ENCODE measurements around the gene NUDT7. TPM values are rescaled to one million over a fixed set of nuclear protein-coding genes. Genes with fewer than 3 reads are reported as not detected.

The NUDT7 gene
- total RNA-seq, result 10 to 100 TPM in 2 of 4 donors, 1 to 10 TPM in 2; 6.8 to 16.2 (median 11.0) TPM

DNA sequence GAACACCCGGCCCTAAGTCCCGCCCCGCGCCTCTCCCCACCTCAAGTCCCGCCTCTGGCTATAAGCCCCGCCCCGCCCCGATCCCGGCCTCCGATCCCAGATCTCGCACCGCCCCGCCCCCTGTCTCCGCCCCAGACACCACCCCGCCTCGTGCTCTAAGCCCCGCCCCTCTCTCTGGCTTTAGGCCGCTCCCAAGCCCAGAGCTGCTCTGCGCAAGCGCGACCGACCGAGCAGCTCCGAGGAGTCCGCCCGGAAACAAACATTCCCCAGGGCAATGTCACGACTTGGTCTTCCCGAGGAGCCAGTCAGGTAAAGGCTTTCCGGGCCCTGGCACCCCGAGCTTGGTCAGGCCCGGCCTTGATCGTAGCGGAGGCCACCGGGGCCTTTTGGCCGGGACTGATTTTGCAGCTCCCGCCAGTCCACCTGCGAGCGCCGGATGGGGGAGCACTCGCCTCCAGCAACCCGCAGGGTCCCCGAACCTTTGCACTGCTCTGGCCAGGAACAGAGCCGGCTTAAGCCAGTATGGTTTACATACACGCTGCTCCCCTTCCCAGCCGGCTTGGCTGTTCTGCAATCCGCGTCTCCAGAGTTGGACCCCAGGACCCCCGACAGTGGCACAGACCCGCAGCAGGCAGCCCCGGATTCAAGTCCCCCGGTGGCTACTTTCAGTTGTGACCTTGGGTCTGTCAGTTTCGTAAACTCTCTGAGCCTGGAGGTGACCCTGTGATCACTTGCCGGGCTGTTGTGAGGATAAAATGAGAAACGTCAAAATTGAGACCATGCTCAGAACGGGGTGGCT is at the start of gene NUDT7:
Gene NUDT7, plus strand, starts transcription at position 206 of the 799 bp plus-strand sequence. Its CDS starts 69 bp downstream, at position 275.
- Histone ChIP-seq H3K9me3 (no peaks in the 10 kb centered on the region), H3K4me1 (peaks cover 8 to 16% (median 12%) of the 10 kb centered on the region in 4 donors), H3K27ac (replicated peaks in 1 of 4) (peak within 1 kb of the TSS; percentile 82 to 90 (median 88)), H3K4me3 (peak within 1 kb of the TSS; percentile 69 to 87 (median 79)), H3K36me3 (peaks cover 0 to 20% (median 7%) of the 10 kb centered on the region in 4 donors), H3K27me3 (no peaks in the 10 kb centered on the region)
- TF ChIP-seq EP300 (IDR thresholded peaks at IDR 0.05) (no peak), POLR2A (IDR thresholded peaks at IDR 0.05; ENCODE audit: low read depth) (no peak), POLR2AphosphoS5 (IDR thresholded peaks at IDR 0.05) (peak; percentile 89 to 90)
- TF ChIP-seq, protein P1, sequence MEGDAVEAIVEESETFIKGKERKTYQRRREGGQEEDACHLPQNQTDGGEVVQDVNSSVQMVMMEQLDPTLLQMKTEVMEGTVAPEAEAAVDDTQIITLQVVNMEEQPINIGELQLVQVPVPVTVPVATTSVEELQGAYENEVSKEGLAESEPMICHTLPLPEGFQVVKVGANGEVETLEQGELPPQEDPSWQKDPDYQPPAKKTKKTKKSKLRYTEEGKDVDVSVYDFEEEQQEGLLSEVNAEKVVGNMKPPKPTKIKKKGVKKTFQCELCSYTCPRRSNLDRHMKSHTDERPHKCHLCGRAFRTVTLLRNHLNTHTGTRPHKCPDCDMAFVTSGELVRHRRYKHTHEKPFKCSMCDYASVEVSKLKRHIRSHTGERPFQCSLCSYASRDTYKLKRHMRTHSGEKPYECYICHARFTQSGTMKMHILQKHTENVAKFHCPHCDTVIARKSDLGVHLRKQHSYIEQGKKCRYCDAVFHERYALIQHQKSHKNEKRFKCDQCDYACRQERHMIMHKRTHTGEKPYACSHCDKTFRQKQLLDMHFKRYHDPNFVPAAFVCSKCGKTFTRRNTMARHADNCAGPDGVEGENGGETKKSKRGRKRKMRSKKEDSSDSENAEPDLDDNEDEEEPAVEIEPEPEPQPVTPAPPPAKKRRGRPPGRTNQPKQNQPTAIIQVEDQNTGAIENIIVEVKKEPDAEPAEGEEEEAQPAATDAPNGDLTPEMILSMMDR (IDR thresholded peaks at IDR 0.05), result peak; percentile 4 to 36 (median 34)
- 2% methylated on average over 24 of the region's 55 CpGs for WGBS
- peak; percentile 99 for DNase-seq (ENCODE audit: extremely low spot score)
- intact Hi-C loops (cut with DNase I), result no loop called here

DNA sequence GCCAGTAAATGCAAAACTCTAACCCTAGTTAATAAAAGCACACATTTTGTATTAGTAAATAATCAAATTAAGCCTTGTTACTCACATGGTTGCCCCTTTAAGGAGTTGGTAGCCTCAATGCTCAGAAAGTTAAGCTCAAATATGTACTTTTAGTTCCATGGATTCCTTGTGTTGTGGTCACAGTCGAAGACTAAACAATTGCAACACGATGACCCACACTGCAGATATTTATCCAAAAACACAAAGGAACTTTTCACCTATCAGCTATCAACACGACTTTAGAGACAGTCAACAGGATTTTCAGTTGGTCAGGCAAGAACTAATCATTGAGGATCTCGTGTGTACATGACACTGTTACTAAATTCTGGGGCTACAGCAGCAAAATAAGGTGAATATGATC is 47.4 kb upstream of the NUDT7 start:
- TF ChIP-seq, protein P1 (IDR thresholded peaks at IDR 0.05), result no peak
- no peak for TF ChIP-seq POLR2A (IDR thresholded peaks at IDR 0.05; ENCODE audit: low read depth)
- TF ChIP-seq POLR2AphosphoS5 (IDR thresholded peaks at IDR 0.05), result no peak
- no peak for TF ChIP-seq EP300 (IDR thresholded peaks at IDR 0.05)
- Histone ChIP-seq H3K36me3 (no peaks in the 10 kb centered on the region), H3K4me3 (no peak overlapping the region), H3K27ac (replicated peaks in 1 of 4) (no peak overlapping the region), H3K9me3 (no peaks in the 10 kb centered on the region), H3K4me1 (peaks cover 0 to 11% (median 2%) of the 10 kb centered on the region in 4 donors), H3K27me3 (peaks cover 0 to 18% (median 0%) of the 10 kb centered on the region in 4 donors)
- DNase-seq (ENCODE audit: extremely low spot score), result no peak
- intact Hi-C loops (cut with DNase I), result loop anchor here (1.0 to 2.0 kb wide), 2 partner anchors 296 to 328 kb away; no protein-coding TSS in a partner anchor
- WGBS, result 45% methylated on average over 4 of the region's 4 CpGs

- Histone ChIP-seq H3K4me1 (peaks cover 0 to 11% (median 2%) of the 10 kb centered on the region in 4 donors), H3K4me3 (no peak overlapping the region), H3K36me3 (no peaks in the 10 kb centered on the region), H3K9me3 (no peaks in the 10 kb centered on the region), H3K27ac (replicated peaks in 1 of 4) (no peak overlapping the region), H3K27me3 (peaks cover 0 to 13% (median 0%) of the 10 kb centered on the region in 4 donors)
- no peak for TF ChIP-seq EP300 (IDR thresholded peaks at IDR 0.05)
- TF ChIP-seq, protein P1 (IDR thresholded peaks at IDR 0.05), result peak; percentile 92 to 93 (median 92)
- 28% methylated on average over 15 of the region's 15 CpGs for WGBS
- intact Hi-C loops (cut with DNase I), result loop anchor here (1.0 to 2.0 kb wide), 2 partner anchors 296 to 327 kb away; no protein-coding TSS in a partner anchor
- peak; percentile 95 for DNase-seq (ENCODE audit: extremely low spot score)
Observed at GRCh38 chr16:77675464-77676324, 46.6 kb upstream of the NUDT7 start.

DNA sequence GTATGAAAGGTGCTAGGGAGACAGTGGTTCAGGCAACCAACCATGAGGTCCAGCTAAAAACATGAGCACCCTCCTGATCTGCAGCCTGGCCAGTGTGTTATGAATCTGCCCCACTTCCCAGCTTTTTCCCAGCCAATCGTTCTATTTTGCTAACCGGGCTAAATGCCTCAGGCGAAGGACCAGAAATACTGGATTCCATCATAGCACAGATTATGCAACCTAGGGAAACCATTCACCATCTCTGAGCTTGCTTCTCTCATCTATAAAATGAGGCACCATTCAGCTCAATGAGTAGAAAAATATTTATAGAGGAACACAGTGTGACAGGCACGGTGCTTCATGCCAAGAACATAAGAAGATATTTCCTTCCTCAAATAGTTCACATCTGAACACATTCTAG is 45.2 kb upstream of the NUDT7 start:
- H3K4me1 ChIP-seq, result peaks cover 0 to 11% (median 2%) of the 10 kb centered on the region in 4 donors
- H3K36me3 ChIP-seq, result no peaks in the 10 kb centered on the region
- no peak overlapping the region for H3K4me3 ChIP-seq
- intact Hi-C loops (cut with DNase I), result no loop called here
- DNase-seq (ENCODE audit: extremely low spot score), result no peak
- 64% methylated on average over 4 of the region's 4 CpGs for WGBS
- peaks cover 0 to 4% (median 0%) of the 10 kb centered on the region in 4 donors for H3K27me3 ChIP-seq
- no peak for TF ChIP-seq POLR2A (IDR thresholded peaks at IDR 0.05; ENCODE audit: low read depth)
- TF ChIP-seq, protein P1 (IDR thresholded peaks at IDR 0.05), result no peak
- H3K9me3 ChIP-seq, result no peaks in the 10 kb centered on the region
- no peak overlapping the region for H3K27ac ChIP-seq (replicated peaks in 1 of 4)

Measured in esophagus muscularis mucosa (tissue), 4 donors.